ENCODE results near the gene CCT5.
"Not testable (repeated sequence)": the region's sequence is repeated elsewhere in the genome, so short reads cannot be mapped to it uniquely, and the experiment has no call there.

The CCT5 gene

DNA sequence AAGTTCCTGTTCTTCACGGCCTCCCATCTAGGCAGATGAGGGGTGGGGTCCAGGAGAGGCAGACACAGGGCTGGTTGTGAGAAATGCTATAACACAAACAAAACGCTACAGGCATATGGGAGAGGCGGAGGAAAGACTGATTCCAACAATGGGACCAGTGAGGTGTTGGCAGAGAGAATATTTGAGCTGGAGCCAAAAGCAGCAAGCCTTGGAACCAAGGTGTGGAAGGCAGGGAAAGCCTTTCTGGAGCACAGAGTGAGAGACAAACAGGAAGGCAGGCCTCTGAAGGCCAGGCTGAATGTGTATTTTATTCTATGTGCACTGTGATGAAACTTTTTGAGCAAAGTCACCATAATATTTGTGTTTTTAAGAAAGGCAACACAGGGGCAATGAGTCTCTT is 3.3 kb upstream of the CCT5 start:
- no peak for DNase-seq (ENCODE audit: low spot score)

DNA sequence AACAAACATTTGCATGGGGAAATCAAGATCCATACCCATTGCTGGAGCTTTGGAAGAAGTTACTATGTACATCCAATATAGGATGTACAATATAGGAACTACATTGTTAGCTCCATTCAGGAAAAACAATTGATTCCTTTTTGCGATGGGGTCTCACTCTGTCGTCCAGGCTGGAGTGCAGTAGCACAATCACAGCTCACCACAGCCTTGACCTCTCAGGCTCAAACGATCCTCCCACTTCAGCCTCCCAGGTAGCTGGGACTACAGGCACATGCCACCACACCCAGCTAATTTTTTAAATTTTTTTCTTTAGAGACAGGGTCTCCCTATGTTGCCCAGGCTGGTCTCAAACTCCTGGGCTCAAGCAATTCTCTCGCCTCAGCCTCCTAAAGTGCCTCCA is 2.9 kb upstream of the CCT5 start:
- not testable (repeated sequence) for DNase-seq (ENCODE audit: low spot score)

DNA sequence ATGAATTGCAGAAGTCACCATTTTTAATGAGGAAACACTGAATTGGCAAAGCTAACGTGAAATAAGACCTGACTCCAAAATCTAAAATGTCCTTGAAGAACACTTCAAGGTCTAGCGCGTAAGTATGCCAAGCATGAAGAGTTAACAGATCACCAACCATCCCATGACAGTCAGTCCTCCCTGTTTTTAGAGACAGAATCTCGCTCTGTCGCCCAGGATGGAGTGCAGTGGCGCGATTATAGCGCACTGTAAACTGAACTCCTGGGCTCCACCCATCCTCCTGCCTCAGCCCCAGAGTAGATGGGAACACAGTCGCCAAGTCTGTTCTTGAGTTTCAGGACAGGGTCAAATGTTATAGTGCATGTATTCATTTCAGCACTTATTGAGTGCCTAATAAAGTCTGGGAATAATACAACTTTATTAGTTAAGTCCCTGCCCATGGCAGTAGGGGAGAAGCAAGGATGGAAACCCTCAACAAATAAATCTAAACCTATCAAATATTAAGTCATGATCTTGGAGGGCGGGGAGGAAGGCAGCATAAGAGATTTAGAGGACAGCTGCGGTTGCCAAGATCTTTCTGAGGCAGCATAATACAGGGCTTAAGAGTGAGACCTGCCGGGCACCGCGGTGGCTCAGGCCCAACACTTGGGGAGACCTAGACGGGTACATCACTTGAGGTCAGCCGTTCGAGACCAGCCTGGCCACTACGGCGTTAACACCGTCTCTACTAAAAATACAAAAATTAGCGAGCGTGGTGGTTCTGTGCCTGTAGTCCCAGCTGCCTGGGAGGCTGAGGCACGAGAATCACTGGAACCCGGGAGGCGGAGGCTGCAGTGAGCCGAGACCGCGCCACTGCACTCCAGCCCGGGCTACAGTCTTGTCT is 1.5 kb upstream of the CCT5 start:
- DNase-seq (ENCODE audit: low spot score): no peak

GRCh38 chr5:10250806-10251276 is 761 bp downstream of the CCT5 start:
- peak; percentile 40 for DNase-seq (ENCODE audit: low spot score)

GRCh38 chr5:10251405-10251804 is 1.3 kb downstream of the CCT5 start:
- DNase-seq (ENCODE audit: low spot score): no peak

- DNase-seq (ENCODE audit: low spot score): no peak
These were observed 3.3 kb downstream of the CCT5 start for GRCh38 chr5:10253390-10253789.

DNA sequence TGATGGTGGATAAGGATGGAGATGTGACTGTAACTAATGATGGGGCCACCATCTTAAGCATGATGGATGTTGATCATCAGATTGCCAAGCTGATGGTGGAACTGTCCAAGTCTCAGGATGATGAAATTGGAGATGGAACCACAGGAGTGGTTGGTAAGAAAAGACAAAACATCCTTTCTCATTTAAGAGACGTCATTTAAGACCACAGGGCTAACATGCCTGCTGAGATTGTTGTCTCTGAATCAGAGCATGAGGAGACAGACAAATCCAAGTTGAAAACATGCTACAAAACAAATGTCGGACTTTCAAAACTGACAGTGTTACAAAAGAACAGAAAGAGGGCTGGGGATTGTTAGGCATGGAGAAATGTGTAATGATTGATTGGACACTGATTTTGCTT is 4.6 kb downstream of the CCT5 start:
- no peak for DNase-seq (ENCODE audit: low spot score)

- no peak for DNase-seq (ENCODE audit: low spot score)
These were observed 7.8 kb downstream of the CCT5 start for GRCh38 chr5:10257870-10258269.

DNA sequence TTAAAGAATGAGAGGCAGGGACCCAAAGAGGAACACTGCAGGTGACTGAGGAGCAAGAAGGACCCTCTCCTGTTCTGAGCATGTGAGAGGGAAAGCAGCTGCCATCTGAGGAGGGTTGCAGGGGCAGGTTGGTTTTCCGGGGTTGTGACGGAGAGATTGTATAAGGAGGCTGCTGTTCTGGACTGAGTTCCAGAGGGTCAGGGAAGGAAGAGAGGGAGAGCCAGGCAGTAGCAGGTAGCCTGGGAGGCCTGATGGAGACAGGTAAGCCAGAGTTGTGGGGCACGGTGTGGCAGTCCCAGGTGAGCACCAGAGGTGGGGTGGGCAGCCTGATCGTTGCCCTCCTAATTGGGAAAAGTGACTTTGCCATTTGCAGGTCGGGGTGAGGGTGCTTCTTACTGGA is 9.8 kb downstream of the CCT5 start:
- no peak for DNase-seq (ENCODE audit: low spot score)

GRCh38 chr5:10261065-10261464 is 11.0 kb downstream of the CCT5 start:
- no peak for DNase-seq (ENCODE audit: low spot score)

GRCh38 chr5:10262121-10262774 is 12.2 kb downstream of the CCT5 start:
- DNase-seq (ENCODE audit: low spot score): no peak

- no peak for DNase-seq (ENCODE audit: low spot score)
These were observed 12.9 kb downstream of the CCT5 start for GRCh38 chr5:10262995-10263394.

DNA sequence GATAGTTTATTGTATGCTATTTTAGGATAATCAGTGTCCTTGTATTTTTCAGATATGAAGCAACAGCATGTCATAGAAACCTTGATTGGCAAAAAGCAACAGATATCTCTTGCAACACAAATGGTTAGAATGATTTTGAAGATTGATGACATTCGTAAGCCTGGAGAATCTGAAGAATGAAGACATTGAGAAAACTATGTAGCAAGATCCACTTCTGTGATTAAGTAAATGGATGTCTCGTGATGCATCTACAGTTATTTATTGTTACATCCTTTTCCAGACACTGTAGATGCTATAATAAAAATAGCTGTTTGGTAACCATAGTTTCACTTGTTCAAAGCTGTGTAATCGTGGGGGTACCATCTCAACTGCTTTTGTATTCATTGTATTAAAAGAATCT is 14.5 kb downstream of the CCT5 start:
- DNase-seq (ENCODE audit: low spot score): no peak

DNA sequence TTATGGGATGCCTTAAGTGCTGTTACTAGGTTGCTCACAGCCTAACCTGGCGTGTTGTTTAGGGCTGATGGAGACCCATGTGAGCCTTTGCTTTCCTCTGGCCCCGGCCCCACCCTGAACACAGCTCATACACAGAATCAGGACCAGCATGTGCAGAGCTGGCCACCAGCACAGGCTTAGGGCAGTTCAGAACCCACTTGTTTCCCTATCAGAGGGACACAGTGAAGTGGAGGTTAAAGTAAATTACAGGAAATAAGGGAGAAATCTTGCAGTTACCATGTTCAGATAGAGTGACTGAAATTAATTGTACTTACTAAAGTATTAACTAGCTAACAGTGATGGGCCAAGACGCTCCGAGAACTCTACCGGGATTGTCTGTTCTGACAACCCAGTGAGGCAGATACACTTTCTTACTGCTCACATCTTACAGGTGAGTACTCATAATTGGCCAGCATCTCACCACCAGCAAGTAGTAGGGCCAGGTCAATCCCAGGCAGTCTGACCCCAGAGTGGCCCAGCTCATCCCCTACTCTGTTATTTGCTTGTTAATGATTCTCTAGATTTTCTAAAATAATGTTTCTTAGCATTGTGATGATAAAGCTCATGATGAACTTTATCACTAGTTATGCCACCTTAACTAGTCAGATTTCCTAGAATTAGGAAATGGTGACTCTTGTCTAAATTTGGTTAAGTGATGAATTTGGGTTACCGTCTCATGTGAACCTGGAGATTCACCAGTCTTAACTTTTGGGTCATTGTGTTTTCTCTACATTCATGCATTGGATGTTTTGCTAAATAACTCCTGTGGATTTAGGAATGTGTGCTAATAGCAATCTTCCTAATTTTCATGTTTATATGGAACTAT is 15.4 kb downstream of the CCT5 start:
- DNase-seq (ENCODE audit: low spot score): no peak

DNA sequence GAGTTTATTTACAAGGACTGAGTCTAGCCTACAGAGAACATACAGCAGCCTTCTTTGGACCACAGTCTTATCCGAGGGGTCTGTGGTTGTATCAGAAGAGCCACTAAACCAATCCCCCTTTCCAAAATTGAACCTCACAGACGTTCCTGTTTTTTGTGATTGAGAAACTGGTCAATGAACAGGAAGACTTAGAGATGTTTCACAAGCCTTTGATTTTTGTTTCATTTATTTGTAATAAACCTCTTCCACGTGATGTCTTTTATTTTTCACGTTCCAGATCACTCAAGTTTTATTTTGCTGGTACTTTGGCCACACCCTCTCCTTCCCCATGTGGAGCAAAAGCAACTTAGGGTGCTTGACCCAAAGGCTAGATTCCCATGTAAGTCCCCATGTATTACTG is 16.1 kb downstream of the CCT5 start:
- no peak for DNase-seq (ENCODE audit: low spot score)

DNA sequence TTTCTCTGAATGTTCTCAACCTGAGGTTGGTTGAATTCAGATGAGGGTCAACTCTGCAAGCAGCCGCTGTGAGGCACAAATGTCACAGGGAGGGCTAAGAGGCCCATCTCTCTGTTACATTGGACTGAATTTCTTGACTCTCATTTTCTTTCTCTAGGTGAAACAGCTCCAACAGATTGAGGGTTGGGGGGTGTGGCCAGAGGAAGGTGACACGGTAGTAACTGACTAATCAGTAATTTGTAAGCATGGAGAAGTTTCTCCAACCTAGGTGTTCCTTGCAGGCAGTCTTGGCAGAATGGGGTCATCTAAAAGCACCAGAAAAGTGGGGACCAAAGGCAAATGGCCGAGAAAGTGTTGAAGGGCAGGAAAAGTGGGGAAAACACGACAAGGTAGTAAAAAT is 16.8 kb downstream of the CCT5 start:
- DNase-seq (ENCODE audit: low spot score): no peak

DNA sequence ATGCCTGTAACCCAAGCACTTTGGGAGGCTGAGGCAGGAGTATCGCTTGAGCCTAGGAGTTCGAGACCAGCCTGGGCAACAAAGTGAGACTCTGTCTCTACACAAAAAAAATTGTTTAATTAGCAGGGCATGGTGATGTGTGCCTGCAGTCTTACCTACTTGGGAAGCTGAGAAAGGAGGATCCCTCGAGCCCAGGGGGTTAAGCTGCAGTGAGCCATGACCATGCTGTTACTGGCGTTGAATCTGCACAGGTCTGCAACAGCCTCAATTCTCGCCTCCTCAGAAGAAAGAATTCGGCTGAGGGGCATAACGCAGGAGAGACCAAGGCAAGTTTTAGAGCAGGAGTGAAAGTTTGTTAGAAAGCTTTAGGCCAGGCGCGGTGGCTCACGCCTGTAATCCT is 18.0 kb downstream of the CCT5 start:
- DNase-seq (ENCODE audit: low spot score): no peak

GRCh38 chr5:10272053-10272874 is 22.2 kb downstream of the CCT5 start:
- DNase-seq (ENCODE audit: low spot score): no peak

DNA sequence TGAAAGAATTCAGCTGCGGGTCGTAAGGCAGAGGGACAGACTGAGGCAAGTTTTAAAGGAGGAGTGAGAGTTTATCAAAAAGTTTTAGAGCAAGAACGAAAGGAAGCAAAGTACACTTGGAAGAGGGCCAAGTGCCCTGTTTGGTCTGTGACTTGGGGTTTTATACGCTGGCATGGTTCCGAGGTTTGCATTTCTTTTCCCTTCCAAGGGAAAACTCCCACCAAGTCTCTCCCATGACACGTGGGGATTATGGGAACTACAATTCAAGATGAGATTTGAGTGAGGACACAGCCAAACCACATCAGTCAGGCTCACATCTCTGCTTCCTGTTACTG is 22.8 kb downstream of the CCT5 start:
- DNase-seq (ENCODE audit: low spot score): not testable (repeated sequence)

DNA sequence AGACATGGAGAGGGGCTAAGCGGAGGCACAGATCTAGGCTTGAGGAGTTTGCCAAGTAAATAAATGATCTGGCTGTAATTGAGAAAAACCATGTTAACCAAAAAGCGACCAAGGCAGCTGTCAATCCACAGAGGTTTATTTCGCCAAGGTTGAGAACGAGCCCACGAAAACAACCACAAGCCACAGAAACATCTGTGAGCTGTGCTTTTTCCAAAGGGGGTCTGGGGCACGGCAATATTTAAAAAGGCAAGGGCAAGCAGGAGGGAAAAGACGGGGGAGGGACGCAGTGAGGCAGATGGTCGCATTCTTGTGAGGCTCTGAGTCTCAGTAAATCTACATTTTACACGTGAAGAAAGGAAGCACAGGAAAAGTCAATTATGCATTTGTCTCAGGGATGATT is 25.4 kb downstream of the CCT5 start:
- no peak for DNase-seq (ENCODE audit: low spot score)

DNA sequence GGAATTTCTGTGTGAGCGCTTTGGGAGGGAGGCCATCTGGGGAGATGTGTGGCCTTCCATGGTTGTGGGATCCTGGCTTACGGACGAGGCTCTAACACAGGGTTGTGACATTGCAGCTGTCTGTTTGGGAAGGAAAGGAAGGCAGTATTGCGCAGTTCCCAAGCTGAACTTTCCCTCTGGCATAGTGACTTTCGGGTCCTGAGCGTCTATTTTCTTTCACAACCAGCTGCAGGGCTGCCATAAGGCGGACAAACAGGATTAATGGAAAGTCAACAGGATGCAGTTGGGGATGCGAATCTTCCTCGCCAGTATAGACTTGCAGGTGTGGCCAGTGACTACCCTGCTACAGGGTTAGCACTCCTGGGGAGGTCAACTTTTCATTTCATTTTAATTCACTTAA is 25.9 kb downstream of the CCT5 start:
- DNase-seq (ENCODE audit: low spot score): no peak

- no peak for DNase-seq (ENCODE audit: low spot score)
These were observed 26.6 kb downstream of the CCT5 start for GRCh38 chr5:10276691-10277090.
